NCI-H1092 treated with DMSO at 0.1 percent for 48 hours (cell line): ENCODE data around the gene TRAPPC3L.
"Not testable (repeated sequence)": the region's sequence is repeated elsewhere in the genome, so short reads cannot be mapped to it uniquely, and the experiment has no call there.

Experiments
- DNase-seq: peaks from one replicate; lab custom pipeline; 2025; lab: John Stamatoyannopoulos, UW

The TRAPPC3L gene

DNA sequence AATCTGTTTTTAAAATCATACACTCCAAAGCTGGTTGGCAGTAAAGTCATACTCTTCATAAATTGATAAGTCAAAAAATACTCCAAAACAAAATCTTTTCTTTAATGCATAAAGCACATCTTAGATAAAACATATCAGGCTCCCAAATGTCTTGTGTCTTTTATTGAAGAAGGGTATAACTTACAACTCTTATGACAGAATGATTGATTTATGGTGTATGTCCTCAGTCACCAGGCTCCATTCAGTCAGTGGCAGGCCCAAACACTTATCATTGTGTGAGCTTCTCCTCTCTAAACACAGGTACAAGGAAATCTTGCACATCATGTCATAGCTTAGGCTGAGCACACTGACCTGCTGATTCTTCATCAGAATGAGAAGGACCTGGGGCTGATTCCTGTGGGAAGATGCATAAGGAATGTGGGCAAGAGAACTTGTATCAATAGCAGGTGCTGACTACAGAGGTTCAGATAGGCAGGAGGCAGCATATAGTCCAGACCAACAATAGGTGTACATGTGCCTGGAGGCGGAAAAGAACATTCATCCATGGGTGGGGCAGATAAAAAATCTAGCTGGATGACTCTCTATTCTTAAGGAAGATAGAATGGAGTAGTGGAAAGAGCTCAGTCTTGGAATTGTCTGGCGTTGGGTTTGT, 32.1 kb downstream of the TRAPPC3L start:
- DNase-seq, result no peak

GRCh38 chr6:116512734-116513133, 32.8 kb downstream of the TRAPPC3L start:
- DNase-seq, result no peak

- DNase-seq, result no peak
These were observed 33.3 kb downstream of the TRAPPC3L start for GRCh38 chr6:116512111-116512559.

GRCh38 chr6:116511424-116512110, 33.9 kb downstream of the TRAPPC3L start, which contains the start of gene CALHM5:
Gene CALHM5, plus strand, starts transcription at chr6:116511639. Its CDS starts 58 bp downstream, at chr6:116511697.
- no peak for DNase-seq

DNA sequence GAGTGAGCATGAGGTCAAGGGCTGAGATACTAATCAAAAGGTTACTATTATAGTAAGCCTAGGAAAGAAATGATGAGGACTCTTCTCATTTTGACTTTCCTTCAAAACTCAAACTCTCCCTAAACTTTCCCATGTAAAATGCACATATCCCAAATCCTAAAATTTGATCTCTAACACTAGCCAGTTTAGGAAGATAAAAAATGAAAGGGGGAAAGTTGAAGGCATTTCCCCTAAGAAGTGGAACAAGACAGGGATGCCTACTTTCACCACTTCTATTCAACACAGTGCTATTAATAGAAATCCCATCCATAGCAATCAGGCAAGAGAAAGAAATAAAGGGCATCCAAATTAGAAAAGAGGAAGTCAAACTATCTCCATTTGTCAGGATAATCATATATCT, 37.0 kb downstream of the TRAPPC3L start:
- DNase-seq, result no peak

- no peak for DNase-seq
These were observed 38.2 kb downstream of the TRAPPC3L start for GRCh38 chr6:116507324-116507723.

- no peak for DNase-seq
These were observed 44.5 kb downstream of the TRAPPC3L start for GRCh38 chr6:116500969-116501433.

GRCh38 chr6:116497113-116497676, 48.3 kb downstream of the TRAPPC3L start:
- no peak for DNase-seq

DNA sequence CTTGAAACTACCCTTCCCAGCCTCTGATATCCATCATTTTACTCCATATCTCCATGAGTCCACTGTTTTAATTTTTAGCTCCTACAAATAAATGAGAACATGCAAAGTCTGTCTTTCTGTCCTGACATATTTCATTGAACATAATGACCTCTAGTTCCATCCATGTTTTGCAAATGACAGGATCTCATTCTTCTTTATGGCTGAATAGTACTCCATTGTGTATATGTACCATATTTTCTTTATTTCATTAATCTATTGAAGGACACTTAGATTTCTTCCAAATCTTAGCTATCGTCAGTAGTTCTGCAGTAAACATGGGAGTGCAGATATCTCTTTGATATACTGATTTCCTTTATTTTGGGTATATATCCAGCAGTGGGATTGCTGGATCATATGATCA, 50.3 kb downstream of the TRAPPC3L start:
- DNase-seq, result not testable (repeated sequence)

DNA sequence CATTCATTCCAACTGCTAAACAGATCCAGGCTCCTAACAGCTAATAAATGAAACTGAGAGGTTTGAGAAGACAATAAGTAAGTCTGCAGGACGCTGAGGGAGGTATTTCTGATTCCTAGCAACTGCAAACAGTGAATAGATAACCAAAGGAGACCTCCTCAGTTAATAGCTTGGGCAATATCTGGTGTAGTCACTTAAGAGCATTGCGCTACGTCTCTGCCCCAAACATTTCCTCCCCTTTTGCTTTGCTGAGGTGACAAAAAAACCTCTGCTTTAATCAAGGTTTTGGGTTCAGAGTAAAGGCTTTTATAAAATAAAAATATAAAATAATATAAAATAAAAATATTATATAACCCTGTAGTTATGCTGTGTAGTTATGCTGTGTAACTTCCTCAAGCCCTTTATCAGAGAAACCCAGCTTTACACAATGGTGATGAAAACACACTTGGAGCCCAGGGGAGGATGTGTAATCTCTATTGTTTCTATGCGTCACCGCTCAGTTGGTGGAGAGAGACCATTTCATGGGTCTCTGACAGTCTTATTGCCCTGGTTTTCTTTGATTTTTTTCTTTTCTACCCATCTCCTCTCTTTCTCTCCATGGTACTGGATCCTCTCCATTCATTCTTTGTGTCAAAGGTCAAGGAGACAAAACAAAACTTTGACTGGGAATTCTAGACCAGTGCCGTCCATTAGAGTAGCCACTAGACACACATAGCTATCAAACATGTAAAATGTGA, 53.0 kb downstream of the TRAPPC3L start:
- DNase-seq, result no peak

DNA sequence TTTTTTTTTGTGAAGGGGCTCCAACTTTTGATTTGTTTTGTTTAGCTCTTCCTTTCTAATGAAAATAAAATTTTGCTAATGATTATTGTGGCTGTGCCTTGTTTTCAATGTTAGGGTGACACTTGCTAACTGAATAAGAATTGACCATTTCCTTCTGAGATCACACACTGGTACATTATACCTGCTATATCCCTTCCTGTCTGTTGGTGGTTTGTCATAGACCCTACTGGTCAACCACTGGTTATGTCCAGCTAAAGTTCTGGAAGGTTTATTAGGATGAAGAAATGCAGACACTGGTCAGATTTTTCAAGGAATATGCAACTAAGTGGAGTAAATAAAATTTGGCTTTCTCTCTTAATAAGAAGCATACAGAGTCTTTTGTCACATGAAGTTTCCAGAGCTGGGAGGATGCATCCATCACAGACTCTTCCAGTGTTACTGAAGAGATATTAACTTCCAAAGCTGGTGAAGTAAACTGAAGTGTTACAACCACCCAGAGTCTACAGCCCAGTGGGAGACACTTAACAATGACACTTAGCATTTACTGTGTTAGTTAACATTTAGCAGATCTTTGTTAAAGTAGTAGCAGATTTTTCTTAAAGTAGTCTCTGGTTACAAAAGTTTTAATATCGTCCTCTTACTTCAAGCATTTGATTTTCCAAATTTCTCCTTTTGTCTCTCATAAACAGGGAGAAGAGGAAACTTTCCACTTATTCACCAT, 53.7 kb downstream of the TRAPPC3L start:
- DNase-seq, result no peak

DNA sequence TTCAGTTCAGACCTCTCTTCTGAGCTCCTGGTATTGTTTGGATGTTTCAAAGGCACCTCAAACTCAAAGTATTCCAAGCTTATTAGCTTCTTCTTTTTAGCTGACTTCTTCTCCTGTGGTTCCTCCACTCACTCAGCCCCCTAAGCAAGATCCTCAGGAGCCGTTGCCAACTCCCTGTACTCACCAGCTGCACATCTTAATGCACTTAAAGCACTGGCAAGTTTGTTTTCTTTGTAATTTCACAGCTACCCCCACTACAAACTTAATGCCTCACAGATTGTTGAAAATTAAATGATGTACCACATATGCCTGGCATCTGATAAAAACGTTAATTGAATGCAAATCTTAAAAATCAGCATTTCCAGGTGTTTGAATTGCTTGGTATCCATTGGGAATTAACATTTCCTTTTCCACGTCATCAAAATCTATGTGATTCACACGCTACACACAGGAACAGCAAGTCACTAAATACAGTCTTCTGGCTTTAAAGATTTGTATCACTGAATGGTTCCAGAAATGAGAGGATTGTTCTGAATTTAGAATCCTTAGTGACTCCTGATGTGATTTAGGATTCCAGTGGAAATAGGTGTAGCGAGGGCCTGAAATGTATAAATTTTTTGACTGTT, 59.8 kb downstream of the TRAPPC3L start:
- no peak for DNase-seq

GRCh38 chr6:116483616-116484015, 61.9 kb downstream of the TRAPPC3L start:
- no peak for DNase-seq

- DNase-seq, result no peak
These were observed 62.7 kb downstream of the TRAPPC3L start for GRCh38 chr6:116482780-116483179.

DNA sequence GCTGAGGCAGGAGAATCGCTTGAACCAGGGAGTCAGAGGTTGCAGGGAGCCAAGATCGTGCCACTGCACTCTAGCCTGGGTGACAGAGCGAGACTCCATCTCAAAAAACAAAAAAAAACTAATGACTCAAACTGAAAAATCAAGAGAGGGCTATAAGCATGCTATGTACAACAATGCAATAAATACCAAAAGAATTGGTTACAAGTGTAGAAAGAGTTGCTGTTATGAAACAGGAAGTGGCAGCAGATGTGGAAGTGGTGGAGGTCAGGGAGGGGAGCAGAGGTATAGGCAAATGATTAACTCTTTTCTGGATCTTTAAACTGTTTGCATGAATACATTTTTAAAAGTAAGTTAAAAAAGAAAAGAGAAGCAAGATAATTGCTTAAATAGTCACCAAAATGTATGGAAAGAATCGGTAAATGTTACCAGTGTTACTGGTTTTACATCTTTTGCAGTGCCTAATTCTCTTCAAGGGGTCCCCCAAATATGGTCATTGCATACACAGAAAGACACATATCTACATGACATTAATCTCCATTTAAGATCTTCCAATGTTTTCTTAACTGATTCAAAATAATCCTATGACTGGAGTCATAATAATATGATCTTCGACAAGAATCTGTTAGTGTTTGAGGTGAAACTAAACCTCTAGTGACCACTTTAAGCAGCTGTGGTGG, 69.3 kb downstream of the TRAPPC3L start:
- no peak for DNase-seq

GRCh38 chr6:116475141-116475540, 70.3 kb downstream of the TRAPPC3L start:
- no peak for DNase-seq

- DNase-seq, result no peak
These were observed 72.8 kb downstream of the TRAPPC3L start for GRCh38 chr6:116472706-116473105.

GRCh38 chr6:116471531-116471930, 74.0 kb downstream of the TRAPPC3L start:
- DNase-seq, result no peak

GRCh38 chr6:116468293-116468692, 77.2 kb downstream of the TRAPPC3L start:
- no peak for DNase-seq

DNA sequence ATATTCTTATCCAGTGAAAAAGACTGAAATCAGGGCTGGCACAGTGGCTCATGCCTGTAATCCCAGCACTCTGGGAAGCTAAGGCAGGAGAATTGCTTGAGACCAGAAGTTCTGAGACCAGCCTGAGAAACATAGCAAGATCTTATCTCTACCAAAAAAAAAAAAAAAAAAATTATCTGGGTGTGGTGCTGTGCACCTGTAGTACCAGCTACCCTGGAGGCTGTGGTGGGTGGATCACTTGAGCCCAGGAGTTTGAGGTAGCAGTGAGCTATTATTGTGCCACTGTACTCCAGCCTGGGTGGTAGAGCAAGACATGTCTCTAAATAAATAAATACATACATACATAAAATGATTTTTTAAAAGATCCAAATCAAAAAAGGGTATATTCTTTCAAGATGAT, 78.0 kb downstream of the TRAPPC3L start:
- DNase-seq, result no peak

DNA sequence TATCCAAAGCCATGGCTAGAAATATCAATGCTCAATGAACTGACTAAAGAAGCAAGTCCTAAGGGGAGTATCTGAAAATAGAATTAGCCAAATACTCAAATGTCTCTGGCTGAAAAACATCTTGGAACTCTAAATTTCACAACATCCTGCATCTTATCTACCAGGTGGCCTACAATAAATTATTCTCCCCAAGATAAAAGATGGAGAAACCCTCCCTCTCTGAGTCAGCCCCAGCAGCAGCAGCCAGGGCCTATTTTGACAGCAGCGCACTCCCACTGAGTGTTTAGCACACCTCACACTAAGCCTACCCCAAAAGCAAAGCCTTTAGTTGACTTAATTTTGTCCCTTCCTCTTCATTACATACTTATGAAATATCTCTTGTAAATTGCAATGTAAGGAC, 78.4 kb downstream of the TRAPPC3L start:
- DNase-seq, result no peak
